Sciatic nerve (tissue), 2 donors: ENCODE measurements around the gene SFT2D2. TPM values are rescaled to one million over a fixed set of nuclear protein-coding genes. Genes with fewer than 3 reads are reported as not detected.
"Not testable (repeated sequence)": the region's sequence is repeated elsewhere in the genome, so short reads cannot be mapped to it uniquely, and the experiment has no call there.

Source experiments
- ATAC-seq: fragments of 200-7000 bp; cut with Tn5 transposase; one replicate; pipeline ENCODE4 v1.9.1; 2020; ENCODE audit warnings: mild to moderate bottlenecking, moderate library complexity
- DNase-seq: peaks from one replicate; pipeline ENCODE4 v3.0.0-alpha.2; 2020; ENCODE audit warnings: low spot score
- intact Hi-C: fragments of 100-400 bp; cut with DNase I; formaldehyde crosslinking; loops from one replicate; pipeline ENCODE4 v1.14.2; 2022
- total RNA-seq: library from RNA; stranded (reverse); fragmentation: NEBNext Ultra II Directional; extraction: Animal tissue kit (Norgen Biotek cat#: 25700); gene quantifications from one replicate; pipeline ENCODE4 v1.2.1, GENCODE V29; 2021
- donor health status: DM: no; HTN: no; CAD: no.
- donor health status: DM: no; HTN: no; CAD: no.

The SFT2D2 gene
- 74.4 TPM for total RNA-seq

- peak; percentile 86 for DNase-seq
- ATAC-seq, result peak; percentile 95
- intact Hi-C loops, result no loop called here
These were observed at the start of gene SFT2D2 for GRCh38 chr1:168225476-168226190. Gene SFT2D2 (plus strand): TSS chr1:168226004. CDS start chr1:168226080, 76 bp downstream.

- no peak for ATAC-seq
- intact Hi-C loops, result no loop called here
- no peak for DNase-seq
These were observed 47.6 kb upstream of the SFT2D2 start for GRCh38 chr1:168178227-168178637.

- intact Hi-C loops, result no loop called here
- peak; percentile 97 for DNase-seq
- ATAC-seq, result peak; percentile 98
These were observed 47.0 kb upstream of the SFT2D2 start, which contains the start of gene TIPRL for GRCh38 chr1:168178638-168179437. Gene TIPRL (plus strand): TSS chr1:168178962. CDS start chr1:168179078, 116 bp downstream.

- DNase-seq (no peak), ATAC-seq (no peak)
- intact Hi-C loops, result no loop called here
These were observed 46.2 kb upstream of the SFT2D2 start for GRCh38 chr1:168179438-168180147.

- ATAC-seq (no peak), DNase-seq (no peak)
- intact Hi-C loops, result no loop called here
These were observed 45.7 kb upstream of the SFT2D2 start for GRCh38 chr1:168180148-168180524.

- ATAC-seq, intact Hi-C loops, DNase-seq: not testable (repeated sequence)
These were observed 44.6 kb upstream of the SFT2D2 start for GRCh38 chr1:168181063-168181720.

GRCh38 chr1:168187177-168187576 is 38.6 kb upstream of the SFT2D2 start:
- DNase-seq (no peak), ATAC-seq (no peak)
- intact Hi-C loops, result no loop called here

GRCh38 chr1:168190403-168190802 is 35.4 kb upstream of the SFT2D2 start:
- intact Hi-C loops, result no loop called here
- ATAC-seq, result no peak
- no peak for DNase-seq

GRCh38 chr1:168195199-168196135 is 30.3 kb upstream of the SFT2D2 start:
- intact Hi-C loops, result no loop called here
- DNase-seq (no peak), ATAC-seq (no peak)

- DNase-seq (no peak), ATAC-seq (no peak)
- intact Hi-C loops, result no loop called here
These were observed 26.7 kb upstream of the SFT2D2 start for GRCh38 chr1:168199056-168199455.

GRCh38 chr1:168202941-168203654 is 22.7 kb upstream of the SFT2D2 start:
- DNase-seq (no peak), ATAC-seq (peak; percentile 97)
- intact Hi-C loops, result no loop called here

GRCh38 chr1:168206111-168206510 is 19.7 kb upstream of the SFT2D2 start:
- intact Hi-C loops, result no loop called here
- ATAC-seq, result no peak
- DNase-seq, result no peak

- ATAC-seq, DNase-seq, intact Hi-C loops: not testable (repeated sequence)
These were observed 18.1 kb upstream of the SFT2D2 start for GRCh38 chr1:168207673-168208072.

- ATAC-seq (no peak), DNase-seq (no peak)
- intact Hi-C loops, result no loop called here
These were observed 15.5 kb upstream of the SFT2D2 start for GRCh38 chr1:168210312-168210711.

- no peak for DNase-seq
- intact Hi-C loops, result no loop called here
- no peak for ATAC-seq
These were observed 12.5 kb upstream of the SFT2D2 start for GRCh38 chr1:168213349-168213748.

GRCh38 chr1:168216171-168216570 is 9.6 kb upstream of the SFT2D2 start:
- ATAC-seq (peak; percentile 87), DNase-seq (no peak)
- intact Hi-C loops, result no loop called here

GRCh38 chr1:168217664-168218063 is 8.1 kb upstream of the SFT2D2 start:
- no peak for DNase-seq
- no peak for ATAC-seq
- intact Hi-C loops, result no loop called here
